Mesendoderm (in vitro differentiated cells): ENCODE results near the gene KCNAB1.

Source experiments
- DNase-seq: peaks from one replicate; pipeline ENCODE4 v3.0.0; 2013
- H2AK5ac ChIP-seq: 2 replicates; pipeline ENCODE4 v1.6.1; 2013; ENCODE audit warnings: low read length, inconsistent platforms
- H2BK120ac ChIP-seq: 2 replicates; pipeline ENCODE4 v1.6.1; 2013; ENCODE audit warnings: low read depth, mild to moderate bottlenecking, low read length, moderate library complexity, mixed read lengths
- H2BK15ac ChIP-seq: replicated peaks from 2 replicates; pipeline ENCODE4 v1.6.1; 2013; ENCODE audit warnings: low read depth, mild to moderate bottlenecking, moderate library complexity
- H2BK5ac ChIP-seq: 2 replicates; pipeline ENCODE4 v1.6.1; 2013; ENCODE audit warnings: low read length, inconsistent platforms
- H3K18ac ChIP-seq: 2 replicates; pipeline ENCODE4 v1.6.1; 2013; ENCODE audit warnings: mild to moderate bottlenecking, low read length, mixed read lengths
- H3K23ac ChIP-seq: one replicate; pipeline ENCODE4 v1.6.1; 2013; ENCODE audit warnings: low read length
- H3K27ac ChIP-seq: 2 replicates; pipeline ENCODE4 v1.5.1; 2013; ENCODE audit warnings: low read depth, mild to moderate bottlenecking, inconsistent platforms, low read length, moderate library complexity
- H3K27me3 ChIP-seq: 2 replicates; pipeline ENCODE4 v1.6.1; 2013; ENCODE audit warnings: low read length, control low read depth, mild to moderate bottlenecking, inconsistent platforms; ENCODE audit not compliant: insufficient read depth, poor library complexity
- H3K36me3 ChIP-seq: 2 replicates; pipeline ENCODE4 v1.6.1; 2013; ENCODE audit warnings: low read length, inconsistent platforms; ENCODE audit not compliant: control insufficient read depth, insufficient read depth
- H3K4ac ChIP-seq: one replicate; pipeline ENCODE4 v1.6.1; 2013; ENCODE audit warnings: low read depth, mild to moderate bottlenecking, low read length, moderate library complexity
- H3K4me1 ChIP-seq: 2 replicates; pipeline ENCODE4 v1.6.1; 2013; ENCODE audit warnings: low read depth, low read length, inconsistent platforms; ENCODE audit not compliant: control insufficient read depth
- H3K4me2 ChIP-seq: 2 replicates; pipeline ENCODE4 v1.6.1; 2013; ENCODE audit warnings: low read length
- H3K4me3 ChIP-seq: 2 replicates; pipeline ENCODE4 v1.5.1; 2013; ENCODE audit warnings: mild to moderate bottlenecking, low read length
- H3K56ac ChIP-seq: one replicate; pipeline ENCODE4 v1.6.1; 2013; ENCODE audit warnings: low read length
- H3K79me1 ChIP-seq: 2 replicates; pipeline ENCODE4 v1.6.1; 2013; ENCODE audit warnings: low read length, inconsistent platforms
- H3K79me2 ChIP-seq: 2 replicates; pipeline ENCODE4 v1.6.1; 2013; ENCODE audit warnings: mild to moderate bottlenecking, low read length; ENCODE audit not compliant: control insufficient read depth, insufficient read depth
- H3K9ac ChIP-seq: 2 replicates; pipeline ENCODE4 v1.6.1; 2013; ENCODE audit warnings: low read length, inconsistent platforms
- H4K5ac ChIP-seq: one replicate; pipeline ENCODE4 v1.6.1; 2013; ENCODE audit warnings: low read length
- H4K8ac ChIP-seq: one replicate; pipeline ENCODE4 v1.6.1; 2013; ENCODE audit warnings: low read depth, mild to moderate bottlenecking, control low read depth, low read length, moderate library complexity
- WGBS: extraction: QIAGEN DNeasy Blood & Tissue Kit; methylation state at CpG from one replicate; pipeline ENCODE4 v1.1.7; 2013; ENCODE audit warnings: low lambda C conversion rate, missing lambda C conversion rate; ENCODE audit not compliant: insufficient coverage; ENCODE audit errors: extremely low coverage; 5-methylcytosine and 5-hydroxymethylcytosine counted together

The KCNAB1 gene

DNA sequence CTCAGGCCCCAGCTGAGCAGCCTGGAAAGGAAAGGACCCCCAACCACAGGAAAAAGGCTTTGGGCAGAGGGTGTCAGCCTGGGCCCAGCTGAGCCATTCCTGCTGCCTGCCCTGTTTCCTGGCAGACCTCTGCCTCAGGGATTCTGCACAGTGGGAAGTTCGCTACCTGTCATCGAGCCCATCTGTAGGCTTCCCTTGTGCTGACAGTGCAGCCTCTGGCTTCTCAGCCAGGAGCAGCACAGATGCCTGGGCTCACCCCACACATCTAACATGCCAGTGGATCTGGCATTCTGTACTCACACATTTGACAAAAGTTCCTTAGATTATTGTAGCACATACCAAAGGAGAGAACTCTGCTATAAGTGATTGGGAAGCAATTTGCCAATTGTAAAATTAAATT, 232.3 kb downstream of the KCNAB1 start:
- Histone ChIP-seq H4K5ac (no peak overlapping the region), H3K9ac (no peak overlapping the region), H3K4me1 (no peaks in the 10 kb centered on the region), H3K79me2 (no peaks in the 10 kb centered on the region), H2BK5ac (no peak overlapping the region), H3K27ac (no peak overlapping the region), H3K56ac (no peak overlapping the region), H2AK5ac (no peak overlapping the region), H3K27me3 (no peaks in the 10 kb centered on the region), H2BK120ac (no peak overlapping the region), H3K4ac (no peak overlapping the region), H3K4me2 (no peak overlapping the region), H3K79me1 (no peaks in the 10 kb centered on the region), H3K18ac (no peak overlapping the region), H3K4me3 (no peak overlapping the region), H3K36me3 (no peaks in the 10 kb centered on the region), H4K8ac (no peak overlapping the region), H3K23ac (no peak overlapping the region), H2BK15ac (no peak overlapping the region)
- no peak for DNase-seq
- WGBS, result no CpG with 5 or more reads among the region's 2 CpGs

- H3K4me3 ChIP-seq, result no peak overlapping the region
- no CpG with 5 or more reads among the region's 5 CpGs for WGBS
Measured at GRCh38 chr3:156353563-156353962, 233.2 kb downstream of the KCNAB1 start.

GRCh38 chr3:156356537-156357363, 236.4 kb downstream of the KCNAB1 start:
- Histone ChIP-seq H3K27me3 (no peaks in the 10 kb centered on the region), H3K23ac (no peak overlapping the region), H3K27ac (no peak overlapping the region), H3K79me2 (no peaks in the 10 kb centered on the region), H3K18ac (no peak overlapping the region), H3K4me2 (no peak overlapping the region), H2AK5ac (no peak overlapping the region), H3K4me3 (no peak overlapping the region), H2BK15ac (no peak overlapping the region), H4K5ac (no peak overlapping the region), H4K8ac (no peak overlapping the region), H3K79me1 (no peaks in the 10 kb centered on the region), H3K4ac (no peak overlapping the region), H2BK5ac (no peak overlapping the region), H2BK120ac (no peak overlapping the region), H3K4me1 (no peaks in the 10 kb centered on the region), H3K36me3 (no peaks in the 10 kb centered on the region), H3K56ac (no peak overlapping the region), H3K9ac (no peak overlapping the region)
- WGBS, result no CpG with 5 or more reads among the region's 5 CpGs
- DNase-seq, result no peak

More at GRCh38 chr3:156353563-156353962, 233.2 kb downstream of the KCNAB1 start:
- H3K27ac ChIP-seq, result no peak overlapping the region
- H3K23ac ChIP-seq, result no peak overlapping the region
- no peak overlapping the region for H3K9ac ChIP-seq
- no peak overlapping the region for H3K56ac ChIP-seq
- no peaks in the 10 kb centered on the region for H3K27me3 ChIP-seq
- H3K4me1 ChIP-seq, result no peaks in the 10 kb centered on the region
- no peaks in the 10 kb centered on the region for H3K36me3 ChIP-seq
- no peaks in the 10 kb centered on the region for H3K79me2 ChIP-seq
- no peak overlapping the region for H2BK15ac ChIP-seq
- H2BK5ac ChIP-seq, result no peak overlapping the region
- no peak overlapping the region for H2AK5ac ChIP-seq
- H3K4me2 ChIP-seq, result no peak overlapping the region
- no peak for DNase-seq
- H4K8ac ChIP-seq, result no peak overlapping the region
- H2BK120ac ChIP-seq, result no peak overlapping the region
- H3K4ac ChIP-seq, result no peak overlapping the region
- H4K5ac ChIP-seq, result no peak overlapping the region
- H3K79me1 ChIP-seq, result no peaks in the 10 kb centered on the region
- no peak overlapping the region for H3K18ac ChIP-seq

GRCh38 chr3:156358232-156358631, 237.9 kb downstream of the KCNAB1 start:
- Histone ChIP-seq H3K4ac (no peak overlapping the region), H4K8ac (no peak overlapping the region), H3K79me2 (no peaks in the 10 kb centered on the region), H4K5ac (no peak overlapping the region), H3K23ac (no peak overlapping the region), H3K4me1 (no peaks in the 10 kb centered on the region), H3K27me3 (no peaks in the 10 kb centered on the region), H3K18ac (no peak overlapping the region), H3K27ac (no peak overlapping the region), H2BK15ac (no peak overlapping the region), H3K79me1 (no peaks in the 10 kb centered on the region), H2AK5ac (no peak overlapping the region), H3K36me3 (no peaks in the 10 kb centered on the region), H3K9ac (no peak overlapping the region), H3K4me2 (no peak overlapping the region), H3K4me3 (no peak overlapping the region), H3K56ac (no peak overlapping the region), H2BK5ac (no peak overlapping the region), H2BK120ac (no peak overlapping the region)
- DNase-seq, result no peak
- WGBS, result no CpG with 5 or more reads among the region's 2 CpGs

DNA sequence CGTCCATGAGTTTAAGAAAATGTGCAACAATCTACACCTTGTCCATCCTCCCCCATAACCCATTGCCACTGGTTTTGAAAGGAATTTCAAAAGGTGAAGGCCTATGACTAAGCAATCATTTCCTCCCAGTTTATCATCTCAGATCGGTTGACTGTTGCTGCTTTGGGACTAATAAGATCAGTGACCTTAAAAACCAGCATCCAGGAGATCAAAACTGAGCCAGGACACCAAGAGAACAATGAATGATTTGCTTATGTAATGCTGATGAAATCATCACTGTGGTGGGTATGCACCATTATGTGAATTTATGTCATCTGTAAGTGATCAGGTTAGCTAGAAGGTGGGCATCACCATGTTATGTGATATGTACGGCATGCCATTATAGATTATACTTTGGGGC, 239.0 kb downstream of the KCNAB1 start:
- H3K79me1 ChIP-seq, result no peaks in the 10 kb centered on the region
- no peak overlapping the region for H3K4ac ChIP-seq
- H3K4me1 ChIP-seq, result no peaks in the 10 kb centered on the region
- no peak overlapping the region for H2AK5ac ChIP-seq
- no peak overlapping the region for H2BK15ac ChIP-seq
- no peak overlapping the region for H4K8ac ChIP-seq
- no CpG with 5 or more reads among the region's 3 CpGs for WGBS
- H3K18ac ChIP-seq, result no peak overlapping the region
- no peak for DNase-seq
- no peak overlapping the region for H3K9ac ChIP-seq
- H3K27ac ChIP-seq, result no peak overlapping the region
- no peaks in the 10 kb centered on the region for H3K36me3 ChIP-seq
- H3K79me2 ChIP-seq, result no peaks in the 10 kb centered on the region
- no peak overlapping the region for H3K23ac ChIP-seq
- H2BK5ac ChIP-seq, result no peak overlapping the region
- H3K4me2 ChIP-seq, result no peak overlapping the region
- no peak overlapping the region for H3K56ac ChIP-seq
- no peak overlapping the region for H2BK120ac ChIP-seq
- no peak overlapping the region for H4K5ac ChIP-seq
- no peaks in the 10 kb centered on the region for H3K27me3 ChIP-seq
- no peak overlapping the region for H3K4me3 ChIP-seq

- DNase-seq, result no peak
- no peaks in the 10 kb centered on the region for H3K79me2 ChIP-seq
- H3K36me3 ChIP-seq, result no peaks in the 10 kb centered on the region
- no peak overlapping the region for H3K23ac ChIP-seq
- no peak overlapping the region for H2BK15ac ChIP-seq
- no peak overlapping the region for H3K56ac ChIP-seq
- no peaks in the 10 kb centered on the region for H3K4me1 ChIP-seq
- H2BK120ac ChIP-seq, result no peak overlapping the region
- no peak overlapping the region for H3K9ac ChIP-seq
- no peaks in the 10 kb centered on the region for H3K79me1 ChIP-seq
- no CpG with 5 or more reads among the region's 4 CpGs for WGBS
- H4K5ac ChIP-seq, result no peak overlapping the region
- no peak overlapping the region for H2BK5ac ChIP-seq
- H3K18ac ChIP-seq, result no peak overlapping the region
- no peak overlapping the region for H3K27ac ChIP-seq
- H3K27me3 ChIP-seq, result no peaks in the 10 kb centered on the region
- no peak overlapping the region for H3K4ac ChIP-seq
- H3K4me3 ChIP-seq, result no peak overlapping the region
- no peak overlapping the region for H3K4me2 ChIP-seq
- no peak overlapping the region for H2AK5ac ChIP-seq
- no peak overlapping the region for H4K8ac ChIP-seq
Measured at GRCh38 chr3:156360083-156360482, 239.7 kb downstream of the KCNAB1 start.
